Renal cortex interstitium (tissue), 11 donors: ENCODE measurements around the gene DHDDS. TPM values are rescaled to one million over a fixed set of nuclear protein-coding genes. Genes with fewer than 3 reads are reported as not detected.
"Not testable (repeated sequence)": the region's sequence is repeated elsewhere in the genome, so short reads cannot be mapped to it uniquely, and the experiment has no call there.

ENCODE experiments used
- DNase-seq, 11 donors: peaks; one replicate each; pipeline ENCODE4 v3.0.0-alpha.2; 2013; ENCODE audit warnings: low read depth in 9 of 11, low spot score in 4 of 11; ENCODE audit errors: extremely low read depth in 1 of 11
- polyA plus RNA-seq, 3 donors: library from polyadenylated mRNA; unstranded; fragments of 120-200 nt; gene quantifications; one replicate each; pipeline ENCODE4 v1.2.1, GENCODE V29; 2013; ENCODE audit not compliant: insufficient read length in 3 of 3

DHDDS gene
- polyA plus RNA-seq, 3 donors: 32.5 to 45.8 (median 34.2) TPM

- peak; percentile 17 to 86 (median 79) for DNase-seq
These were observed 68.5 kb downstream of the DHDDS start for GRCh38 chr1:26500488-26501175.

GRCh38 chr1:26510711-26511110 is 78.6 kb downstream of the DHDDS start:
- DNase-seq: peak in 1 of 11 donors; percentile 39

- DNase-seq: not testable (repeated sequence)
These were observed 83.7 kb downstream of the DHDDS start for GRCh38 chr1:26515836-26516235.

- DNase-seq: no peak
These were observed 85.1 kb downstream of the DHDDS start for GRCh38 chr1:26516987-26517765.

- no peak for DNase-seq
These were observed 85.6 kb downstream of the DHDDS start for GRCh38 chr1:26517766-26518049.

- DNase-seq: no peak
These were observed 86.2 kb downstream of the DHDDS start for GRCh38 chr1:26518355-26518754.

- DNase-seq: no peak
These were observed 88.2 kb downstream of the DHDDS start for GRCh38 chr1:26520339-26520738.

Other genes starting within 250 kb of the DHDDS start
- under 1 TPM; 0.06 to 0.21 (median 0.11) TPM for gene CATSPER4, start 241.7 kb upstream of the DHDDS start, polyA plus RNA-seq
- gene CEP85, start 198.1 kb upstream of the DHDDS start, polyA plus RNA-seq: 10 to 100 TPM; 16.9 to 21.1 (median 17.9) TPM
- 100 to 1,000 TPM in 1 of 3 donors, 10 to 100 TPM in 2; 84.9 to 107 (median 90.4) TPM for gene SH3BGRL3, start 152.2 kb upstream of the DHDDS start, polyA plus RNA-seq
- gene UBXN11, start 125.7 kb upstream of the DHDDS start, polyA plus RNA-seq: 10 to 100 TPM; 34.0 to 55.3 (median 44.5) TPM
- 1 to 10 TPM; 3.7 to 6.7 (median 5.0) TPM for gene CD52, start 114.4 kb upstream of the DHDDS start, polyA plus RNA-seq
- 1 to 10 TPM in 2 of 3 donors, under 1 TPM in 1; 0.87 to 1.4 (median 1.1) TPM for gene CRYBG2, start 78.2 kb upstream of the DHDDS start, polyA plus RNA-seq
- not detected for gene ZNF683, start 59.6 kb upstream of the DHDDS start, polyA plus RNA-seq
- gene LIN28A, start 21.5 kb upstream of the DHDDS start, polyA plus RNA-seq: under 1 TPM; 0.03 to 0.18 (median 0.06) TPM
- gene HMGN2, start 40.1 kb downstream of the DHDDS start, polyA plus RNA-seq: 1,000 to 10,000 TPM; 1,010 to 1,265 (median 1,224) TPM
- 10 to 100 TPM; 17.0 to 25.1 (median 21.3) TPM for gene RPS6KA1, start 97.4 kb downstream of the DHDDS start, polyA plus RNA-seq